ENCODE results near the gene AK1. TPM values are rescaled to one million over a fixed set of nuclear protein-coding genes. Genes with fewer than 3 reads are reported as not detected.

AK1 gene
- polyA plus RNA-seq, 1 of the 3 experiments (the other 2 are of a cell fraction), result 125 TPM

DNA sequence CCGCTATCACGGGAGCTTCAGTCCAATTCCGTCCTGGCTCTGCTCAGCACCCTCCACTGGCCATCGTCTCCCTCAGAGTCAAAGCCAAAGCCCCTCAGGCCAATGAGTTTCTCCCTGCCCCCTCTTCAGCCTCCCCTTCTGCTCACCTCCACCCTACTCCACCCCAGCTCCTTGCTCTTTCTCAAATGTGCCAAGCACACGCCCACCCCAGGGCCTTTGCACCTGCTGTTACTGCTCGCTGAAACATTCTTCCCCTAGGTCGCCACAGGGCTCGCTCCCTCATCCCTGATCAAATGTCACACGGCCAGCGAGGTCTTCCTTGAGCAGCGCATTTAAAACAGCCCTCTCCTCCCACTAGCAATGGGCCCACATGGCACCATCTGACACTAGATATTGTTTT, 16.7 kb downstream of the AK1 start:
- DNase-seq, result no peak
- Histone ChIP-seq H4K20me1 (ENCODE audit: insufficient read depth) (no peaks in the 10 kb centered on the region), H3K4me3 (ENCODE audit: low read depth in 2 of 2, low read length in 1 of 2) (no peak overlapping the region), H3K4me2 (no peak overlapping the region), H3K4me1 (ENCODE audit: control insufficient read depth in 1 of 2, insufficient read depth in 2 of 2, low read depth in 1 of 2, low read length in 1 of 2) (peaks cover 0 to 18% of the 10 kb centered on the region in 2 experiments; a peak in 1 of 4 replicates), H3K9me2 (no peaks in the 10 kb centered on the region), H3K79me2 (ENCODE audit: insufficient read depth) (no peaks in the 10 kb centered on the region), H3K36me3 (replicated peaks in 1 of 2; ENCODE audit: control insufficient read depth in 1 of 2, insufficient read depth in 2 of 2, low read length in 1 of 2) (no peaks in the 10 kb centered on the region), H3K27me3 (ENCODE audit: insufficient read depth) (no peaks in the 10 kb centered on the region), H3K9me3 (no peaks in the 10 kb centered on the region), H2AFZ (ENCODE audit: low read depth) (no peak overlapping the region), H3F3A (replicated peaks; ENCODE audit: insufficient read depth) (no peaks in the 10 kb centered on the region), H3K9ac (no peak overlapping the region), H3K27ac (ENCODE audit: low read depth in 2 of 2, low read length in 1 of 2) (no peak overlapping the region)
- WGBS (ENCODE audit: low lambda C conversion rate), result 89% methylated on average over 11 of the region's 11 CpGs
- no peak for TF ChIP-seq FOSL2 (IDR thresholded peaks at IDR 0.05; ENCODE audit: borderline replicate concordance, low read depth)
- TF ChIP-seq ELF1 (IDR thresholded peaks at IDR 0.05), result no peak
- TF ChIP-seq TAF1 (IDR thresholded peaks at IDR 0.05; ENCODE audit: borderline replicate concordance, low read depth, low read length), result no peak
- no peak for TF ChIP-seq RFX5 (IDR thresholded peaks at IDR 0.05; ENCODE audit: low read length)
- TF ChIP-seq RXRA (IDR thresholded peaks at IDR 0.05; ENCODE audit: borderline replicate concordance, low read depth), result no peak
- TF ChIP-seq NFIC (IDR thresholded peaks at IDR 0.05; ENCODE audit: borderline replicate concordance), result no peak
- no peak for TF ChIP-seq GABPA (IDR thresholded peaks at IDR 0.05; ENCODE audit: low read depth)
- TF ChIP-seq, protein P1, sequence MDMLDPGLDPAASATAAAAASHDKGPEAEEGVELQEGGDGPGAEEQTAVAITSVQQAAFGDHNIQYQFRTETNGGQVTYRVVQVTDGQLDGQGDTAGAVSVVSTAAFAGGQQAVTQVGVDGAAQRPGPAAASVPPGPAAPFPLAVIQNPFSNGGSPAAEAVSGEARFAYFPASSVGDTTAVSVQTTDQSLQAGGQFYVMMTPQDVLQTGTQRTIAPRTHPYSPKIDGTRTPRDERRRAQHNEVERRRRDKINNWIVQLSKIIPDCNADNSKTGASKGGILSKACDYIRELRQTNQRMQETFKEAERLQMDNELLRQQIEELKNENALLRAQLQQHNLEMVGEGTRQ (IDR thresholded peaks at IDR 0.05; ENCODE audit: borderline replicate concordance, low read depth, low read length), result no peak
- TF ChIP-seq FOXJ3 (CRISPR knock-in tag; IDR thresholded peaks at IDR 0.05), result no peak
- ChIA-PET POLR2A (no interaction called here), CTCF (interaction anchor here (0.6 to 10.9 kb wide), 5 partner anchors 10 to 126 kb away, joined by 3 to 116 read pairs (median 5); partner anchors contain the start of gene TOR2A)

DNA sequence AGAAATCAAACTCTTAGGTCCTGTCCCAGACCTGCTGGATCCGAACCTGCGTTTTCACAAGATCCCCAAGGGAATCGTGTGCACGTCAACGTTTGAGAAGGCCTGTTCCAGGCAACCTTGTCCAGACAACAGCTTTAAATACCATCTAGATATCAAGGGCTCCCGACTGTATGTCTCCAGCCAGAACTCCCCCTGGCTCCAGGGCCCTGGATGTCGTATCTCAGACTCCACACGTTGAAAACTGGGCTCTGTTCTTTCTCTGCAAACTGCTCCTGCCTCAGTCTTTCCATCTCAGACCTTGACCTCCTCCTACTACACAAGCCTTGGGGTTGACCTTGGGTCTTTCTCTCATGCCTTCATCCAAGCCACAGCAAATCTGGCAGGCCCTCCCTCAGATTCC, 17.2 kb downstream of the AK1 start:
- Histone ChIP-seq H4K20me1 (ENCODE audit: insufficient read depth) (no peaks in the 10 kb centered on the region), H2AFZ (ENCODE audit: low read depth) (no peak overlapping the region), H3K27me3 (ENCODE audit: insufficient read depth) (no peaks in the 10 kb centered on the region), H3K79me2 (ENCODE audit: insufficient read depth) (no peaks in the 10 kb centered on the region), H3K4me3 (ENCODE audit: low read depth in 2 of 2, low read length in 1 of 2) (no peak overlapping the region), H3K4me1 (ENCODE audit: control insufficient read depth in 1 of 2, insufficient read depth in 2 of 2, low read depth in 1 of 2, low read length in 1 of 2) (peaks cover 0 to 18% of the 10 kb centered on the region in 2 experiments; a peak in 1 of 4 replicates), H3K9me3 (no peaks in the 10 kb centered on the region), H3K4me2 (no peak overlapping the region), H3K9ac (no peak overlapping the region), H3K9me2 (no peaks in the 10 kb centered on the region), H3K36me3 (replicated peaks in 1 of 2; ENCODE audit: control insufficient read depth in 1 of 2, insufficient read depth in 2 of 2, low read length in 1 of 2) (no peaks in the 10 kb centered on the region), H3K27ac (ENCODE audit: low read depth in 2 of 2, low read length in 1 of 2) (no peak overlapping the region), H3F3A (replicated peaks; ENCODE audit: insufficient read depth) (no peaks in the 10 kb centered on the region)
- POLR2A ChIA-PET, result no interaction called here
- WGBS (ENCODE audit: low lambda C conversion rate), result 83% methylated on average over 8 of the region's 8 CpGs
- no peak for DNase-seq
- CTCF ChIA-PET, result interaction anchor here (0.6 to 10.9 kb wide), 4 partner anchors 11 to 125 kb away, joined by 4 to 116 read pairs (median 7); partner anchors contain the start of gene TOR2A
- TF ChIP-seq ELF1 (IDR thresholded peaks at IDR 0.05) (no peak), TCF12 (IDR thresholded peaks at IDR 0.05) (no peak), MXI1 (IDR thresholded peaks at IDR 0.05; ENCODE audit: low read depth, low read length) (no peak), RXRA (IDR thresholded peaks at IDR 0.05; ENCODE audit: borderline replicate concordance, low read depth) (no peak), RCOR1 (IDR thresholded peaks at IDR 0.05; ENCODE audit: low read length) (no peak), SIN3A (IDR thresholded peaks at IDR 0.05; ENCODE audit: borderline replicate concordance, low read depth, low read length) (no peak), SMC3 (IDR thresholded peaks at IDR 0.05; ENCODE audit: low read depth, low read length) (no peak), JUND (IDR thresholded peaks at IDR 0.05) (no peak), EZH2phosphoT487 (IDR thresholded peaks at IDR 0.05; ENCODE audit: borderline replicate concordance, low read depth) (no peak), TAF1 (IDR thresholded peaks at IDR 0.05; ENCODE audit: borderline replicate concordance, low read depth, low read length) (no peak), CHD2 (IDR thresholded peaks at IDR 0.05; ENCODE audit: low read length, partially characterized antibody) (no peak), RFX5 (IDR thresholded peaks at IDR 0.05; ENCODE audit: low read length) (no peak)
- TF ChIP-seq, protein P1 (IDR thresholded peaks at IDR 0.05; ENCODE audit: borderline replicate concordance, low read depth, low read length), result no peak
- TF ChIP-seq, protein P2, sequence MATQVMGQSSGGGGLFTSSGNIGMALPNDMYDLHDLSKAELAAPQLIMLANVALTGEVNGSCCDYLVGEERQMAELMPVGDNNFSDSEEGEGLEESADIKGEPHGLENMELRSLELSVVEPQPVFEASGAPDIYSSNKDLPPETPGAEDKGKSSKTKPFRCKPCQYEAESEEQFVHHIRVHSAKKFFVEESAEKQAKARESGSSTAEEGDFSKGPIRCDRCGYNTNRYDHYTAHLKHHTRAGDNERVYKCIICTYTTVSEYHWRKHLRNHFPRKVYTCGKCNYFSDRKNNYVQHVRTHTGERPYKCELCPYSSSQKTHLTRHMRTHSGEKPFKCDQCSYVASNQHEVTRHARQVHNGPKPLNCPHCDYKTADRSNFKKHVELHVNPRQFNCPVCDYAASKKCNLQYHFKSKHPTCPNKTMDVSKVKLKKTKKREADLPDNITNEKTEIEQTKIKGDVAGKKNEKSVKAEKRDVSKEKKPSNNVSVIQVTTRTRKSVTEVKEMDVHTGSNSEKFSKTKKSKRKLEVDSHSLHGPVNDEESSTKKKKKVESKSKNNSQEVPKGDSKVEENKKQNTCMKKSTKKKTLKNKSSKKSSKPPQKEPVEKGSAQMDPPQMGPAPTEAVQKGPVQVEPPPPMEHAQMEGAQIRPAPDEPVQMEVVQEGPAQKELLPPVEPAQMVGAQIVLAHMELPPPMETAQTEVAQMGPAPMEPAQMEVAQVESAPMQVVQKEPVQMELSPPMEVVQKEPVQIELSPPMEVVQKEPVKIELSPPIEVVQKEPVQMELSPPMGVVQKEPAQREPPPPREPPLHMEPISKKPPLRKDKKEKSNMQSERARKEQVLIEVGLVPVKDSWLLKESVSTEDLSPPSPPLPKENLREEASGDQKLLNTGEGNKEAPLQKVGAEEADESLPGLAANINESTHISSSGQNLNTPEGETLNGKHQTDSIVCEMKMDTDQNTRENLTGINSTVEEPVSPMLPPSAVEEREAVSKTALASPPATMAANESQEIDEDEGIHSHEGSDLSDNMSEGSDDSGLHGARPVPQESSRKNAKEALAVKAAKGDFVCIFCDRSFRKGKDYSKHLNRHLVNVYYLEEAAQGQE (IDR thresholded peaks at IDR 0.05; ENCODE audit: low read depth, low read length), result no peak
